AG09319 (cell line): ENCODE data around the gene DPF3.

Experiments
- DNase-seq: peaks from one replicate; pipeline ENCODE4 v3.0.0-alpha.2; 2010; ENCODE audit warnings: low read depth; ENCODE audit errors: extremely low read depth
- CTCF ChIP-seq: IDR thresholded peaks from 2 replicates; pipeline ENCODE4 v1.5.1; 2011; ENCODE audit warnings: low read depth, mild to moderate bottlenecking, inconsistent platforms, low read length, moderate library complexity

The DPF3 gene

GRCh38 chr14:72816287-72816686 is 77.6 kb downstream of the DPF3 start:
- TF ChIP-seq CTCF = no peak

GRCh38 chr14:72815430-72815829 is 78.5 kb downstream of the DPF3 start:
- no peak for DNase-seq
- TF ChIP-seq CTCF = no peak

More at GRCh38 chr14:72816287-72816686, 77.6 kb downstream of the DPF3 start:
- DNase-seq = no peak

GRCh38 chr14:72812292-72812851 is 81.5 kb downstream of the DPF3 start:
- no peak for DNase-seq
- TF ChIP-seq CTCF = no peak

GRCh38 chr14:72810201-72810600 is 83.7 kb downstream of the DPF3 start:
- no peak for TF ChIP-seq CTCF
- DNase-seq = no peak

- no peak for DNase-seq
- TF ChIP-seq CTCF = no peak
Measured at GRCh38 chr14:72809063-72809462, 84.8 kb downstream of the DPF3 start.

GRCh38 chr14:72808564-72808963 is 85.3 kb downstream of the DPF3 start:
- DNase-seq = no peak
- no peak for TF ChIP-seq CTCF

GRCh38 chr14:72802588-72802946 is 91.3 kb downstream of the DPF3 start:
- no peak for DNase-seq
- TF ChIP-seq CTCF = no peak
